Body of pancreas (tissue), 4 donors: ENCODE results near the gene B3GAT1. TPM values are rescaled to one million over a fixed set of nuclear protein-coding genes. Genes with fewer than 3 reads are reported as not detected.

ENCODE experiments used
- ATAC-seq: fragments of 150-250 bp; one replicate; pipeline ENCODE4 v1.9.1; 2016
- DNase-seq, 4 donors: peaks; one replicate each; pipeline ENCODE4 v3.0.0-alpha.2; 2019
- H3K27ac ChIP-seq, 4 donors: fragments of 200-600 bp; sonication (generic); 1 replicate in 3 of 4; 2 replicates in 1 of 4; pipeline versions ENCODE4 v1.5.1 to v1.6.1; 2016 to 2019; ENCODE audit warnings: mild to moderate bottlenecking in 1 of 4, mixed read lengths in 1 of 4, moderate library complexity in 1 of 4
- H3K27me3 ChIP-seq, 2 donors: fragments of 200-600 bp; sonication (generic); one replicate each; pipeline ENCODE4 v1.6.0; 2016; ENCODE audit warnings: mild to moderate bottlenecking in 1 of 2
- H3K36me3 ChIP-seq, 2 donors: fragments of 200-600 bp; sonication (generic); replicated peaks in 1 of 2; 2 replicates each; pipeline ENCODE4 v1.5.1; 2016; ENCODE audit warnings: low read depth in 2 of 2; ENCODE audit not compliant: insufficient read depth in 1 of 2
- H3K4me1 ChIP-seq: fragments of 200-600 bp; sonication (generic); one replicate; pipeline ENCODE4 v1.6.0; 2016
- H3K4me3 ChIP-seq, 2 donors: fragments of 200-600 bp; sonication (generic); 1 replicate in 1 of 2; 2 replicates in 1 of 2; pipeline ENCODE4 v1.5.1; 2016 to 2019
- H3K9me3 ChIP-seq, 3 donors: fragments of 200-600 bp; sonication (generic); 1 replicate in 2 of 3; 2 replicates in 1 of 3; pipeline ENCODE4 v1.5.1; 2016
- POLR2A ChIP-seq, 3 donors: fragments of 450-650 bp; IDR thresholded peaks; one replicate each; pipeline ENCODE4 v1.6.1; 2016; ENCODE audit warnings: antibody characterized with exemption in 3 of 3, mild to moderate bottlenecking in 2 of 3
- WGBS, 2 donors: methylation state at CpG; one replicate each; pipeline ENCODE4 v1.1.5; 2017; 5-methylcytosine and 5-hydroxymethylcytosine counted together
- intact Hi-C: fragments of 100-400 bp; cut with DNase I; formaldehyde crosslinking; loops from one replicate; pipeline ENCODE4 v1.15.1; 2023
- total RNA-seq, 2 donors: library from RNA; depleted of rRNA; stranded (reverse); fragments of >200 nt; gene quantifications; one replicate each; pipeline ENCODE4 v1.1.0, GENCODE V29; 2016
- TF ChIP-seq, protein P1 (sequence below), 7 experiments: fragments of 450-650 bp in 4 of 7; fragments of 200-600 bp in 3 of 7; sonication (generic) in 3 of 7; IDR thresholded peaks; one replicate each; pipeline ENCODE4 v1.5.1; 2016 to 2019; ENCODE audit warnings: antibody characterized with exemption in 7 of 7

B3GAT1 gene
- total RNA-seq, 2 donors from 2014 or later, result under 0.01 TPM; not detected in 1

DNA sequence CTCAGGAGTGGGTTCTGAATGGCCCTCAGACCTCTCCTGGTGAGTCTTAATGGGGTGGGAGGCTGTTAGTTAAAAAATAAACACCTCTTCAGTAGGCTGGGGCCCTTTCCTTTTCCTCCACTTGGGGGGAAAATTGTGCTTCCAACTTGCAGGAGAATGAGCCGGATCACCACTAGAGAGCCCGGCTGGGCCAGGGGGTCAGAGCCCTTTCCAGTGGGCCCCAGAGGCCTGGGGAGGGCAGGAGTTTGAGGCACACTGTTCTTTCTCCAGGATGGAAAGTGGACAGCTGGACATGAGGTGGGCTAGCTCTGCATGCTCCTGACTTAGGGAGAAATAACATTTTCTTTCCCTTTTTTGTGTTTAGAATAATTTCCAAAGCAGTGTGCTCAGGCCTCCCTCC, 32.8 kb downstream of the B3GAT1 start:
- DNase-seq, result no peak
- ATAC-seq, result no peak
- Histone ChIP-seq H3K4me3 (no peak overlapping the region), H3K27me3 (no peaks in the 10 kb centered on the region), H3K36me3 (no peaks in the 10 kb centered on the region), H3K27ac (no peak overlapping the region), H3K4me1 (no peaks in the 10 kb centered on the region), H3K9me3 (no peaks in the 10 kb centered on the region)
- intact Hi-C loops, result no loop called here
- 63 to 72% methylated on average over 2 of the region's 2 CpGs for WGBS, 2 donors
- TF ChIP-seq, protein P1, sequence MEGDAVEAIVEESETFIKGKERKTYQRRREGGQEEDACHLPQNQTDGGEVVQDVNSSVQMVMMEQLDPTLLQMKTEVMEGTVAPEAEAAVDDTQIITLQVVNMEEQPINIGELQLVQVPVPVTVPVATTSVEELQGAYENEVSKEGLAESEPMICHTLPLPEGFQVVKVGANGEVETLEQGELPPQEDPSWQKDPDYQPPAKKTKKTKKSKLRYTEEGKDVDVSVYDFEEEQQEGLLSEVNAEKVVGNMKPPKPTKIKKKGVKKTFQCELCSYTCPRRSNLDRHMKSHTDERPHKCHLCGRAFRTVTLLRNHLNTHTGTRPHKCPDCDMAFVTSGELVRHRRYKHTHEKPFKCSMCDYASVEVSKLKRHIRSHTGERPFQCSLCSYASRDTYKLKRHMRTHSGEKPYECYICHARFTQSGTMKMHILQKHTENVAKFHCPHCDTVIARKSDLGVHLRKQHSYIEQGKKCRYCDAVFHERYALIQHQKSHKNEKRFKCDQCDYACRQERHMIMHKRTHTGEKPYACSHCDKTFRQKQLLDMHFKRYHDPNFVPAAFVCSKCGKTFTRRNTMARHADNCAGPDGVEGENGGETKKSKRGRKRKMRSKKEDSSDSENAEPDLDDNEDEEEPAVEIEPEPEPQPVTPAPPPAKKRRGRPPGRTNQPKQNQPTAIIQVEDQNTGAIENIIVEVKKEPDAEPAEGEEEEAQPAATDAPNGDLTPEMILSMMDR (IDR thresholded peaks at IDR 0.05), result no peak
- TF ChIP-seq POLR2A (IDR thresholded peaks at IDR 0.05), result no peak

DNA sequence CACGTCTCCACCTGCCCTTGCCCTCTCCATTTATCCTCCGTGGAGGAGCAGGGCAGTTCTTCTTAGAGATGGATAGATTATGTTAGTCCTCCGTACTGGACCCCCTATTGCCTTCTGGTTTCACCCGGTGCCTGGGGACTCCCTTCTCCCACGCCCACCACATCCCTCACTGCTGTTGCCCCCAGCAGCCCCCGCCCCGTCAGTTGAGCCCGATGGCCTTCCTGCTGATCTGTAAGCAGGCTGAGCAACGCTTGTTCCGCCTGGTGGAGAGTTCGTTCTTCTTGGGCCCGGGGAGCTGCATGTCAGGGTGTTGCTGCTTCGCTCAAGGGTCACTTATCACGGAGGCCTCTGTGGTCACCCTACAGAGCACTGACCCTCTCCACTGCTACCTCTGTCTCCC, 34.2 kb downstream of the B3GAT1 start:
- no peaks in the 10 kb centered on the region for H3K36me3 ChIP-seq
- no peak overlapping the region for H3K4me3 ChIP-seq
- H3K9me3 ChIP-seq, result no peaks in the 10 kb centered on the region

DNA sequence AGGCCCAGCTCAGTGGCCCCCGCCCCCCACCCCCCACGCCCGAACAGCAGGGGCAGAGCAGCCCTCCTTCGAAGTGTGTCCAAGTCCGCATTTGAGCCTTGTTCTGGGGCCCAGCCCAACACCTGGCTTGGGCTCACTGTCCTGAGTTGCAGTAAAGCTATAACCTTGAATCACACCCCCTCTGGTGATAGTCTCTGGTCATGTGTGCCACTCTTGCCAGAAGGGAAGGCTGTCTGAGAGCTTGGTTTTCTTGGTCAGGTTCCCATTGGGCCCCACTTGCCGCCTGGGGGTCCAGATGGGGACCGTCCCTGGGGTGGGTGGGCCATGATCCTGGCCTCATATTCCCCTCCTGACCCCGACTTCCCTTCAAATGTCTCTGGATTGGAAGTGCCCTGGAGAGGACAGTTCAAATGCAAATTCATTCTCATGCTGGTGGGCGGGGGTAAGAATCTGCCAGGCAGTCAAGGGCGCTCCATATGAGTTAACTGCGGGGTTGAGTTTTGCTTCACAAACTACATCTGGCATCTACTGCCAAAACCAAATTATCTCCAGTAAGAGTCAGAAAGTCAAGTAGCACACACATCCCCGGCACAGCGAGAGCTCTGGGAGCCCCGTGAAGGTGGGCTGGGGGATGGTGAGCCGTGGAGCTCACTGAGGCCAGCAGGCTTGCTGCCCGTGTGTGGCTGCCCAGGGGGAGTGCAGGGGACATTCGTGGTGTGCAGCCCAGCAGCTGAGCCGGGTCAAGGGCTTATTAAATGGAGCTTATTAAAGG, 35.7 kb downstream of the B3GAT1 start:
- Histone ChIP-seq H3K9me3 (no peaks in the 10 kb centered on the region), H3K27me3 (no peaks in the 10 kb centered on the region), H3K4me3 (no peak overlapping the region), H3K27ac (no peak overlapping the region), H3K4me1 (no peaks in the 10 kb centered on the region), H3K36me3 (no peaks in the 10 kb centered on the region)
- intact Hi-C loops, result no loop called here
- no peak for DNase-seq
- ATAC-seq, result no peak
- TF ChIP-seq, protein P1 (IDR thresholded peaks at IDR 0.05), result no peak
- TF ChIP-seq POLR2A (IDR thresholded peaks at IDR 0.05), result no peak
- WGBS, 2 donors, result 81 to 82% methylated on average over 13 to 18 of the region's 18 CpGs

More for the DNA sequence above, 34.2 kb downstream of the B3GAT1 start:
- Histone ChIP-seq H3K27me3 (no peaks in the 10 kb centered on the region), H3K4me1 (no peaks in the 10 kb centered on the region), H3K27ac (no peak overlapping the region)
- intact Hi-C loops, result no loop called here
- no peak for ATAC-seq
- no peak for TF ChIP-seq POLR2A (IDR thresholded peaks at IDR 0.05)
- TF ChIP-seq, protein P1 (IDR thresholded peaks at IDR 0.05), result no peak
- no peak for DNase-seq
- WGBS, 2 donors, result 81 to 88% methylated on average over 14 of the region's 14 CpGs

DNA sequence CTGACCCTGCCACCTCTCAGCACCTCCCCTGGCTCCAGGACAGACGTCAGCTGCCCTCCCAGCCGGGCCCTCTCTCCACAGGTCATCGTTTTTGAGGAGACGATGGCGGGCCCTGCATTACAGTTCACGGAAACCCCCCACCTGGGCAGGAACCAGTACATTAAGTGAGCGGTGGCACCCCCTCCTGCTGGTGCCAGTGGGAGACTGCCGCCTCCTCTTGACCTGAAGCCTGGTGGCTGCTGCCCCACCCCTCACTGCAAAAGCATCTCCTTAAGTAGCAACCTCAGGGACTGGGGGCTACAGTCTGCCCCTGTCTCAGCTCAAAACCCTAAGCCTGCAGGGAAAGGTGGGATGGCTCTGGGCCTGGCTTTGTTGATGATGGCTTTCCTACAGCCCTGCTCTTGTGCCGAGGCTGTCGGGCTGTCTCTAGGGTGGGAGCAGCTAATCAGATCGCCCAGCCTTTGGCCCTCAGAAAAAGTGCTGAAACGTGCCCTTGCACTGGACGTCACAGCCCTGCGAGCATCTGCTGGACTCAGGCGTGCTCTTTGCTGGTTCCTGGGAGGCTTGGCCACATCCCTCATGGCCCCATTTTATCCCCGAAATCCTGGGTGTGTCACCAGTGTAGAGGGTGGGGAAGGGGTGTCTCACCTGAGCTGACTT, 37.0 kb downstream of the B3GAT1 start:
- Histone ChIP-seq H3K4me1 (no peaks in the 10 kb centered on the region), H3K27ac (no peak overlapping the region), H3K36me3 (no peaks in the 10 kb centered on the region), H3K27me3 (no peaks in the 10 kb centered on the region), H3K4me3 (no peak overlapping the region), H3K9me3 (no peaks in the 10 kb centered on the region)
- TF ChIP-seq, protein P1 (IDR thresholded peaks at IDR 0.05), result no peak
- no peak for TF ChIP-seq POLR2A (IDR thresholded peaks at IDR 0.05)
- DNase-seq (no peak), ATAC-seq (no peak)
- intact Hi-C loops, result no loop called here
- 82 to 84% methylated on average over 13 to 15 of the region's 16 CpGs for WGBS, 2 donors
